ENCODE results near the gene PHF20. TPM values are rescaled to one million over a fixed set of nuclear protein-coding genes. Genes with fewer than 3 reads are reported as not detected.

The PHF20 gene
- total and polyA plus RNA-seq, 2 of the 13 experiments (the other 11 are each of a cell fraction or from before 2014, with no cell fraction given), result 22.8 to 34.1 TPM

DNA sequence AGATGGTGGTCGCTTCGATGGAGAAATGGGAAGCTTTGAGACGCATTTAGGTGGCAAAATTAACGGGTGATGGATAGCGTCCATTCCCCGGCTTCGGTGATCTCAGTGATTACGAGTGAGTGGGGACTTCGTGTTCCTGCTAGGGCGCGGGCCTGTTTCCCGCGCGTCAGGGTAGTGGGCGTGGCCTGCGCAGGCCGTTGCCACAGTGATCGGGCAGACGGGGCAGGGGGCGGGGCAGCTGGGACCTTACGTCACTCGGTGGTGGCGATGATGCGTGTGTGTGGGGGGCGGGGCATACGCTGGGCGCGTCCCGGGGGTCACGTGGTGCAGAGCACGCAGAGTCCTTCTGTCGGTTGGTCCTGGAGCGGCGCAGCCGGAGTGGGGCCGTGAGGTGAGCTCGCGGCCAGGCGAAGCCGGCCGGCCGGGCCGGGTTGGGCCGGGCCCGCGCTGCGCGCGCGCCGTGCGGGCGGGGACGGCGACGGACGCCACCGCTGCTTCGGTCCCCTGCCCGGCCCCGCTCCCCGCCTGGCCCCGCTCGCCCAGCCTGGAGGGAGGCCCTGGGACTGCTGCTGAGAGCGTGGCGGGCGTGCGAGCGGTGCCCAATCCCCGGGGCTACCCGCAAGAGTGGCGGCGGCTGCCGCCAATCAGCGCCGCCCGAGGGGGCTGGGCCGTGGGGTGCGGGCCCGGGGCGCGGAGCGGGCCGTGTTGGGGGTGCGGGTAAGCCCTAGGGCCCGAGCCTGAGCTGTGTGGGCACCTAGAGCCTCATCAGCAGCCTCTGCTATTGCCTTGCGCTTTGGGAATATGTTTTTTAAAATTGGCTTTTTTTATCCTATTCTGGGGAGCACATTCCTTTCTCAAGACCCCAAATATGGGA is at the start of gene PHF20 (continued):
- peak; percentile 59; the same call in 1 of the 2 replicates for TF ChIP-seq ZNF205 (CRISPR knock-in tag; IDR thresholded peaks at IDR 0.05)
- TF ChIP-seq, protein P1, sequence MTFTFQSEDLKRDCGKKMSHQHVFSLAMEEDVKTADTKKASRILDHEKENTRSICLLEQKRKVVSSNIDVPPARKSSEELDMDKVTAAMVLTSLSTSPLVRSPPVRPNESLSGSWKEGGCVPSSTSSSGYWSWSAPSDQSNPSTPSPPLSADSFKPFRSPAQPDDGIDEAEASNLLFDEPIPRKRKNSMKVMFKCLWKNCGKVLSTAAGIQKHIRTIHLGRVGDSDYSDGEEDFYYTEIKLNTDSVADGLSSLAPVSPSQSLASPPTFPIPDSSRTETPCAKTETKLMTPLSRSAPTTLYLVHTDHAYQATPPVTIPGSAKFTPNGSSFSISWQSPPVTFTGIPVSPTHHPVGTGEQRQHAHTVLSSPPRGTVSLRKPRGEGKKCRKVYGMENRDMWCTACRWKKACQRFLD (CRISPR knock-in tag; IDR thresholded peaks at IDR 0.05; ENCODE audit: borderline replicate concordance), result peak; percentile 93
- TF ChIP-seq HNRNPK (IDR thresholded peaks at IDR 0.05; ENCODE audit: low read depth, low read length, poor library complexity, severe bottlenecking), result peak; percentile 63
- TF ChIP-seq KLF16 (CRISPR knock-in tag; IDR thresholded peaks at IDR 0.05), result peak; percentile 85 to 91; a peak in 3 of 4 replicates
- peak; percentile 96 for TF ChIP-seq ZNF350 (CRISPR knock-in tag; IDR thresholded peaks at IDR 0.05; ENCODE audit: borderline replicate concordance, low read depth)
- peak; percentile 93 for TF ChIP-seq ZMYM4 (CRISPR knock-in tag; IDR thresholded peaks at IDR 0.05)
- TF ChIP-seq GATAD2A (CRISPR knock-in tag; IDR thresholded peaks at IDR 0.05), result peak; percentile 66; the same call in 1 of the 2 replicates
- TF ChIP-seq RBM39 (IDR thresholded peaks at IDR 0.05; ENCODE audit: low read depth, low read length, poor library complexity, severe bottlenecking), result peak; percentile 46
- peak; percentile 67 for TF ChIP-seq CHD2 (IDR thresholded peaks at IDR 0.05; ENCODE audit: low read depth, low read length)
- peak; percentile 86 for TF ChIP-seq POLR2AphosphoS5 (IDR thresholded peaks at IDR 0.05; ENCODE audit: low read depth, low read length)
- TF ChIP-seq TEAD3 (CRISPR knock-in tag; optimal IDR thresholded peaks at IDR 0.05; ENCODE audit: borderline replicate concordance), result peak; percentile 42
- TF ChIP-seq ZNF446 (CRISPR knock-in tag; IDR thresholded peaks at IDR 0.05), result peak; percentile 72; the same call in 1 of the 2 replicates
- TF ChIP-seq ZNF83 (CRISPR knock-in tag; IDR thresholded peaks at IDR 0.05; ENCODE audit: borderline replicate concordance), result peak; percentile 97; the same call in 1 of the 2 replicates
- no peak for TF ChIP-seq GPBP1L1 (CRISPR knock-in tag; IDR thresholded peaks at IDR 0.05)
- peak; percentile 92; the same call in 1 of the 2 replicates for TF ChIP-seq ZNF891 (CRISPR knock-in tag; IDR thresholded peaks at IDR 0.05)
- peak; percentile 91 for TF ChIP-seq CBX1 (IDR thresholded peaks at IDR 0.05; ENCODE audit: low read depth)
- 0 out of 2 replicates have a peak, but pooled peaks have one; percentile 2 for TF ChIP-seq ZNF674 (CRISPR knock-in tag; IDR thresholded peaks at IDR 0.05; ENCODE audit: low read depth)
- TF ChIP-seq EED (CRISPR knock-in tag; IDR thresholded peaks at IDR 0.05), result peak; percentile 75
- peak; percentile 63 for TF ChIP-seq TBL1XR1 (IDR thresholded peaks at IDR 0.05; ENCODE audit: borderline replicate concordance, low read length, partially characterized antibody)
- no peak for TF ChIP-seq SMC3 (IDR thresholded peaks at IDR 0.05; ENCODE audit: low read length)
- no peak; the same call in 1 of the 2 replicates for TF ChIP-seq ZNF644 (CRISPR knock-in tag; IDR thresholded peaks at IDR 0.05; ENCODE audit: low read depth)
- TF ChIP-seq, protein P2, sequence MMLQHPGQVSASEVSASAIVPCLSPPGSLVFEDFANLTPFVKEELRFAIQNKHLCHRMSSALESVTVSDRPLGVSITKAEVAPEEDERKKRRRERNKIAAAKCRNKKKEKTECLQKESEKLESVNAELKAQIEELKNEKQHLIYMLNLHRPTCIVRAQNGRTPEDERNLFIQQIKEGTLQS (CRISPR knock-in tag; IDR thresholded peaks at IDR 0.05), result peak; percentile 14
- peak; percentile 68; the same call in 1 of the 2 replicates for TF ChIP-seq IRF2 (CRISPR knock-in tag; IDR thresholded peaks at IDR 0.05)
- TF ChIP-seq ZNF572 (CRISPR knock-in tag; IDR thresholded peaks at IDR 0.05), result peak; percentile 90
- TF ChIP-seq, protein P3, sequence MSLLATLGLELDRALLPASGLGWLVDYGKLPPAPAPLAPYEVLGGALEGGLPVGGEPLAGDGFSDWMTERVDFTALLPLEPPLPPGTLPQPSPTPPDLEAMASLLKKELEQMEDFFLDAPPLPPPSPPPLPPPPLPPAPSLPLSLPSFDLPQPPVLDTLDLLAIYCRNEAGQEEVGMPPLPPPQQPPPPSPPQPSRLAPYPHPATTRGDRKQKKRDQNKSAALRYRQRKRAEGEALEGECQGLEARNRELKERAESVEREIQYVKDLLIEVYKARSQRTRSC (CRISPR knock-in tag; IDR thresholded peaks at IDR 0.05; ENCODE audit: low read depth), result peak; percentile 89; the same call in 1 of the 2 replicates
- peak; percentile 8; the same call in 1 of the 2 replicates for TF ChIP-seq LCORL (IDR thresholded peaks at IDR 0.05)
- no peak; the same call in 1 of the 2 replicates for TF ChIP-seq LCORL (CRISPR knock-in tag; IDR thresholded peaks at IDR 0.05)
